HL-60 (cell line): ENCODE measurements around the gene ATP10D.

ENCODE experiments used
- CTCF ChIP-seq: IDR thresholded peaks from one replicate; pipeline ENCODE4 v1.5.1; 2011; ENCODE audit warnings: low read length, control low read depth, inconsistent platforms; ENCODE audit not compliant: insufficient read depth
- POLR2AphosphoS5 ChIP-seq: IDR thresholded peaks from 2 replicates; pipeline ENCODE4 v1.6.1; 2012; ENCODE audit warnings: low read depth
- REST ChIP-seq: IDR thresholded peaks from 2 replicates; pipeline ENCODE4 v1.6.1; 2012; ENCODE audit warnings: low read depth; ENCODE audit not compliant: insufficient replicate concordance

- TF ChIP-seq CTCF (no peak), POLR2AphosphoS5 (no peak), REST (no peak)
These were observed 20.1 kb downstream of the ATP10D start for GRCh38 chr4:47505147-47505546.
